ELF-1 (cell line): ENCODE measurements around the gene NR2C2AP.
"Not testable (repeated sequence)": the region's sequence is repeated elsewhere in the genome, so short reads cannot be mapped to it uniquely, and the experiment has no call there.

Experiments
- DNase-seq: peaks from one replicate; pipeline ENCODE4 v3.0.0-alpha.2; 2016; ENCODE audit warnings: low read depth, low spot score

Gene NR2C2AP, protein sequence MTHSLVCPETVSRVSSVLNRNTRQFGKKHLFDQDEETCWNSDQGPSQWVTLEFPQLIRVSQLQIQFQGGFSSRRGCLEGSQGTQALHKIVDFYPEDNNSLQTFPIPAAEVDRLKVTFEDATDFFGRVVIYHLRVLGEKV

DNA sequence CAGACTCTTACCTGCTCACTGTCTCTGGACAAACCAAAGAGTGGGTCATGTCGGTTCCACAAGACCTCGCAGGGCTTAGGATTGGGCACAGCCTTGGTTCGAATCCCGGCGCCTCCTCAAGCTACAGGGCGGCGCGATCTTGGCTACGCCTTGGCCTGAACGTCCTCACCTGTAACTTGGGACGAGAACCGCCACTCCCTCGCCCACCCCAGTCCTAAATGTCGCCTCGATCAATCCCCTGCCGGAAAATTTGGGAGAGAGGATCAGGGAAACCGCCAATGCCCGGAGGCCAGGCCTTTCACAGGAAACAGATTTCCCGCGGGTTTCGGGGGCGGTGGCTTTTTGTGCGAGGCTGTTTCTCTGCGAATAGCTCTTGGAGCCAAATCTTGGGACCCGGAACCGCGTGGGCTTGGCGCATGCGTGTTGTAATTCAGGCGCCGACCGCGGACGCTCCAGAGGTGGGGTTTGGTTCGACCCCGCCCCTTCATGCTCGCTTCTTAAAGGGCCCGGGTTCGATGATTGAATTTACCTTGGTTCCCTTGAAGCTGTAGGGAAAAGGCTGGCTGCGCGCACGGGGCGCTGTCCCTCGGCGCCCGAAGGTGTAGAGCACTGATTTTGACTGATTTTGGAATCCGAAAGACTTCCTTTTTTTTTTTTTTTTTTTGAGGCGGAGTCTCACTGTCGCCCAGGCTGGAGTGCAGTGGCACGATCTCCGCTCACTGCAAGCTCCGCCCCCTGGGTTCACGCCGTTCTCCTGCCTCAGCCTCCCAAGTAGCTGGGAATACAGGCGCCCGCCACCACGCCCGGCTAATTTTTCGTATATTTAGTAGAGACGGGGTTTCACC lies at the start of gene NR2C2AP:
TSS of gene NR2C2AP (minus strand) at position 403 of the 845 bp plus-strand sequence. CDS start at position 49, 354 bp downstream.
- peak; percentile 88 for DNase-seq

DNA sequence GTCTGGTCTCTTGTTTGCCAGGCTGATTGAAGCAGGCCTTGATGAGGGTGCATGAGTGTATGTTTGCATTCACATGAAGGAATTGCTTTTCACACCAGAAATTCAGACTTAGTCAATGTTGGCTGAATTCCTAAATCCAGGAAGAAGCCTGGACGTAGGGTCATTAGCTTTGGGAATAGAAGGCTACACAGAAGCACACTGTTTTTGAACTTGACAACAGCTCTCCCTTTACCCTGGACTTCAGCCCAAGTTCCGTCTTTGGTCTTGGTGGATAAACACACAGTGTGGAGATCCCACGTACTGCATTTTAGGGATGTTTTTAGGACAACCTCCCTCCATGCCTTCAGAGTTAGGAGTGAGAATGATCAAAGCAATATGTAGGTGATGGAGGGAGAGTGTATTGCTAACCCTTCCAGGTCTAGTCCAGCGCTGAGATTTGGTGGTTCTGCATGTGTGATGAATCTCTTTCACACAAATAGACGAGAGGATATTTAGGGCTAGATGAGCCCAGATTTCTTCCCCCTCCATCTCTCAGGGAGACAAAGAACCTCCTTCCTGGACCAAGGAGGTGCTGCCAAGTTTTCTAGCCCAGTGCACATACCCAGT lies 47.1 kb upstream of the NR2C2AP start:
- DNase-seq, result no peak

DNA sequence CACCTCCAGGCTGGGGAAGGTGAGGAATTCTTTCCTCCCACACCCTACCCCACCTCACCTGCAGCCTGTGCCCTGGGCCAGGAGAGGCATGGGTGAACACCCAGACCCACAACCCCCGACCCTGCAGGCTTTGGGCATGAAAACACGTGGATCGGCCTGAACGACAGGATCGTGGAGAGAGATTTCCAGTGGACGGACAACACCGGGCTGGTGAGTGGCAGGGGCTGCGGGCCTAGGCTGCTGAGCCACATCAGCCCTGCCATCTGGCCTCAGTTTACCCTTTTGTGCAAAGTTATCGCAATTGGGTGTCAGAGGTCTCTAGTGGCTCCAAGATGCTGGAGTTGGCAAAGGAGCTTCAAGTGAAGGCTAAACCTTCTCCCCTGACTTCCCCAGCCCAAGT lies 37.3 kb upstream of the NR2C2AP start:
- DNase-seq, result no peak

DNA sequence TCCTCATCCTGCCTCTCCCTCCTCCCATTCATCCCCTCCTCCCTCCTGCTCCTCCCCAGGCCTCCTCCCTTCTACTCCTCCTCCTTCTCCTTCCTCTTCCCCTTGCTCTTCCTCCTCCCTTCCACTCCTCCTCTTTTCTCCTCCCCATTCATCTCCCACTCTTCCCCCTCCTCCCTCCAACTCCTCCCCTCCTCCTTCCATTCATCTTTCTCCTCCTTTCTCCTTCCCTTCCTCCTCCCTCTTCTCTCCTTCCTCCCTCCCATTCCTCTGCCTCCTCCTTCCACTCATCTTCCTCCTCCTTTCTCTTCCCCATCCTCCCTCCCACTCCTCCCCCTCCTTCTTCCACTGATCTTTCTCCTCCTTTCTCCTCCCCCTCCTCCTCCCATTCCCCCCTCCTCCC lies 36.5 kb upstream of the NR2C2AP start:
- no peak for DNase-seq

DNA sequence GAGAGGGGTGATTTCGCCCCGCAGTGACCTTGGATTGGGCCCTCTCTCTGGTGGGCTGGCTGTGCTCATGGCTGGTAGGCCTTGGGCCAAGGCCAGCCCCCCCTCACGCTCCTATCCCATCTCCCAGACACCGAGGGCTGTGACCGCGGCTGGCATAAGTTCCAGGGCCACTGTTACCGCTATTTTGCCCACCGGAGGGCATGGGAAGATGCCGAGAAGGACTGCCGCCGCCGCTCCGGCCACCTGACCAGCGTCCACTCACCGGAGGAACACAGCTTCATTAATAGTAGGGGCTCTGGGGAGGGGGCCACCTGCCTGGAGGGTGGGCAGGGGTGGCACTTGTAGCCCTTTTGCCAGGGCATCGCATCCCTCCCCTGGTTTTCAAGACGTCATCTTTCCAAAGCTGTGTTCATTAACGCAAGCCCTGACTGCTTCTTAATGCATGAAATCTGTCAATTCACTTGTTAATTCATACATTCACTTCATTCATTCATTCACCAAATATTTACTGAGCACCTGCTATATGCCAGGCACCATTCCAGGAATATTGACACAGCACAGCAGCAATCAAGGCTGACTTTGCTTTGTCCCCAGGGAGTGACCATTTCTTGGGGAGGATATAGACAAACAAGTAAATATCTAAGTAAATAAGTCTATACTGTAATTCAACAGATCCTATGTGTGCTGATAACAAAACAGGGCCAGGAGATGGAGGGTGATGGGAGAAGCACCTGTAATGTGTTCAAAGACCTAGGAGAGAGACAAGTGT lies 35.1 kb upstream of the NR2C2AP start:
- no peak for DNase-seq

DNA sequence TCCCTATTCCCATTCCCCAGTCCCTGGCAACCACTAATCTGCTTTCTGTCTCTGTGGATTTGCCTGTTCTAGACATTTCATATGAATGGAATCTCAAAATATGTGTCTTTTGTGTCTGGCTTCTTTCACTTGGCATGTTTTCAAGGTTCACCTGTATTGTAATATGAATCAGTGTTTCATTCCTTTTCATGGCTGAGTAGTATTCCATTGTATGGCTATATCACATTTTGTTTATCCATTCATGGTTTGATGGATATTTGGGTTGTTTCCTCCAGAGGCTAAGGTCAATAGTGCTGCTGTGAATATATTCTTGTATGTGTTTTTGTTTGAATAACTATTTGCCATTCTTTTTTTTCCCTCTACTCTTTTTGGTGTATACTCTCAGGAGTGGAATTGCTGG lies 33.0 kb upstream of the NR2C2AP start:
- DNase-seq, result no peak

DNA sequence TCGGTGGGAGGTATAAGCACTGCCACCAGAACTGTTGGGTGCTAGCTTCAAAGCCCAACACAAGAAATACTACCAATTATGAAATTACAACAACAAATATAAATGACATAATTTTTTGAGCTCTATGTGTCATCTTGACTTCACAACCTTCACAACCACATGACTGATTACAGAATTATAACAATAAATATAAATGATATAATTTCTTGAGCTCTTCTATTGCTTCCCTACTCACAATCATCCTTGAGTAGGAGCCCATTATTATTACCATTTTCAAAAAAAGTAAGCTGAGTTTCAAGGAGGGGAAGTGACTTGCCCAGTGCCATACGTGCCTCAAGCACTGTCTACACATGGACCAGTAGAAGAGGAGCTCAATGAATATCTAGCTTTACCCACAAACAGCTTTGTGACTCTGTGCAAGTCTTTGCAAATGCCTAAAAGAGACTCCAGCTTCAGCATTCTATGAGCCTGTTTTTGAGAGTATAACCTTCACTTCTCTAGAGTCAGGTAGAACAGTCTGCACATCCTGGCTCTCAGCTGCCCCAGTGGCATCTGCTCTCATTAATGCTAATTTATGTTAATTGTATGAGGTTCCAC lies 31.1 kb upstream of the NR2C2AP start:
- no peak for DNase-seq

DNA sequence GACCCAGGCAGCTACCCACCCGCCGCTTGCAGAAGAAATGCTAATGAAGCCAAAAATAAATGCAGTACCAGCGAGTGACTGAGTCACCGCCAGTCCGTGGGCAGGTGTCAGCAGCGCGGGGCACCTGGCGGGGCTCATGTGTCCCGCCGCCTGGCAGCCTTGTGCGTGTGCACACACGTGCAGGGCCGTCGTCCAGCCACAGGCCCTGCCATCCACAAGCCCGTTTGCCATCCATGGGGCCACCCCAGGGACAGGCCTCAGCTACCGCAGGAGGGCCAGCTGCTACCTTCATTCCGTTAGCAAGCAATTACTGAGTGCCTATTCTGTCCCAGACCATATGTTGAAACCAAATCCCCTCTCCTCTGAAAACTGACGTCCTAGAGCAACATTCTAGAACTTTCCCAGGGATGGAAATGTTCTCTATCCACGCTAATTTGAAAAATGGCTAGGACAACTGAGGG lies 29.1 kb upstream of the NR2C2AP start:
- no peak for DNase-seq

DNA sequence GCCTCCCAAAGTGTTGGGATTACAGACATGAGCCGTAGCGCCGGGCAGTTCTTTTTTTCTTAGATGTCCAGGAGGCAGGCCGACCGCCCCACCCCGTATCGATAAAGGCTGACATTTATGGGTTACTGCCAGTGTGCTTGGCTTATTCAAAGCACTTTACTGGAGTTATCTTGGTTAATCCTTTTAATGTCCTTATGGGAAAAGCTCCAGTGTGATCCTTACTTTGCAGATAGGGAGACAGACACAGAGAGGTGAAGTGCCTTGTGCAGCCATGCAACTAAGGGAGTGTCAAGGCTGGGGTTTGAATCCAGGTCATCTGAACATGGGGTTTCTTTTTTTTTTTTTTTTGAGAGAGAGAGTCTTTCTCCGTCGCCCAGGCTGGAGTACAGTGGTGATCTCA lies 27.8 kb upstream of the NR2C2AP start:
- no peak for DNase-seq

DNA sequence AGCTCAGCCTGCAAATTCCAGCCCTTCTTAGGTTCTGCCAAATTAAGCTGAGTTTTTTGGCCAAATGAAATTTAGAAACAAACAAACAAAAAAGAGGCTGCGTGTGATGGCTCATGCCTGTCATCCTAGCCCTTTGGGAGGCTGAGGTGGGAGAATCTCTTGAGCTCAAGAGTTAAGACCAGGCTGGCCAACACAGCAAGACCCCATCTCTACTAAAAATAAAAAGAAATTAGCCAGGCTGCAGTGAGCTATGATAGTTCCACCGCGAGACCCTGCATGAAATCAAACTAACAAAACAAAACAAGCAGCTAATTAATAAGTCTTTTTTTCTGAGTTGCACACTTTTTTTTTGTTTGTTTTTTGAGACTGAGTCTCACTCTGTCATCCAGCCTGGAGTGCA lies 26.5 kb upstream of the NR2C2AP start:
- no peak for DNase-seq

DNA sequence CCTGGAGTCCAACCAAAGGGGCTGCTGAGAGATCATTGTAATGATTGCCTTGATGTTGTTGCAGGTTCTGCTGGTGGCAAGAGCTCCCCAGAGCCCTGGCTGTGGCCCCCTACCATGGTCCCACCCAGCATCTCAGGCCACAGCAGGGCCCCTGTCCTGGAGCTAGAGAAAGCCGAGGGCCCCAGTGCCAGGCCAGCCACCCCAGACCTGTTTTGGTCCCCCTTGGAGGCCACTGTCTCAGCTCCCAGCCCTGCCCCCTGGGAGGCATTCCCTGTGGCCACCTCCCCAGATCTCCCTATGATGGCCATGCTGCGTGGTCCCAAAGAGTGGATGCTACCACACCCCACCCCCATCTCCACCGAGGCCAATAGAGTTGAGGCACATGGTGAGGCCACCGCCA lies 24.0 kb upstream of the NR2C2AP start:
- no peak for DNase-seq

DNA sequence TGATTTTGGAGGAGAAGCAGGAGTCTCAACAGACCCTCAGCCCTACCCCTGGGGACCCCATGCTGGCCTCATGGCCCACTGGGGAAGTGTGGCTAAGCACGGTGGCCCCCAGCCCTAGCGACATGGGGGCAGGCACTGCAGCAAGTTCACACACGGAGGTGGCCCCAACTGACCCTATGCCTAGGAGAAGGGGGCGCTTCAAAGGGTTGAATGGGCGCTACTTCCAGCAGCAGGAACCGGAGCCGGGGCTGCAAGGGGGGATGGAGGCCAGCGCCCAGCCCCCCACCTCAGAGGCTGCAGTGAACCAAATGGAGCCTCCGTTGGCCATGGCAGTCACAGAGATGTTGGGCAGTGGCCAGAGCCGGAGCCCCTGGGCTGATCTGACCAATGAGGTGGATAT lies 23.4 kb upstream of the NR2C2AP start:
- DNase-seq, result no peak

DNA sequence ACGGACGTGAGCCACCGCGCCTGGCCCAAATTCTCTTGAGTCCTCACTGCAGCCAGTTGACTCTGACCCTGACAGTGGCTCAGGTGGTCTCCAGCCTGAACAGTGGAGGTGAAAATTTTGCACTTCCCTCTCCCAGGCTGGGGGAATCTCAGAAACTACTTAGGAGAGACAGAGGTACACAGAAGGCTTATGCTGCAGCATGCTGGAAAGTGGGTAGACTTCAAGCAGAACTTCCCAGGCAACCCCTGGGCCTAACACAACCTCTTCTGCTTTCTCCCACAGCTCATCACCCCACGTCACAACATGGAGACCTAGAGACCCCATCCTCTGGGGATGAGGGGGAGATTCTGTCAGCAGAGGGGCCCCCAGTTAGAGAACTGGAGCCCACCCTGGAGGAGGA lies 23.0 kb upstream of the NR2C2AP start:
- DNase-seq, result no peak

DNA sequence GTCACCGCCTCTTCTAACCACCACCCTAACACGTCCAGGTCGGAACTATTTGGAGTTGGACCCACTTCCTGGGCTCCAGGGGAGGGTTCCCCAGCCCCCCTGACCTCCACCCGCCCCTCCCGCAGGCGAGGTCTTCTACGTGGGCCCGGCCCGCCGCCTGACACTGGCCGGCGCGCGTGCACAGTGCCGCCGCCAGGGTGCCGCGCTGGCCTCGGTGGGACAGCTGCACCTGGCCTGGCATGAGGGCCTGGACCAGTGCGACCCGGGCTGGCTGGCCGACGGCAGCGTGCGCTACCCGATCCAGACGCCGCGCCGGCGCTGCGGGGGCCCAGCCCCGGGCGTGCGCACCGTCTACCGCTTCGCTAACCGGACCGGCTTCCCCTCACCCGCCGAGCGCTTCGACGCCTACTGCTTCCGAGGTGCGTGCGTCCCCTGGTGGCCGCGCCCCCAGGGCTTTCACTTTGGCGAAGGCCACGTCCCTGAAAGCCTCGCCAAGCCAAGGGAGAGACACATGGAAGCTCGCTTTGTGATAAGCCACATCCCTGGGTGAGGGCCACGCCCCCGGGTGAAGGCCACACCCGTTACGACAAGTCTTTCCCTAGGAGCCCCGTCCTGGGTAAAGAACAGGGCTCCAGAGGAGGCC lies 21.8 kb upstream of the NR2C2AP start:
- DNase-seq, result peak; percentile 90

DNA sequence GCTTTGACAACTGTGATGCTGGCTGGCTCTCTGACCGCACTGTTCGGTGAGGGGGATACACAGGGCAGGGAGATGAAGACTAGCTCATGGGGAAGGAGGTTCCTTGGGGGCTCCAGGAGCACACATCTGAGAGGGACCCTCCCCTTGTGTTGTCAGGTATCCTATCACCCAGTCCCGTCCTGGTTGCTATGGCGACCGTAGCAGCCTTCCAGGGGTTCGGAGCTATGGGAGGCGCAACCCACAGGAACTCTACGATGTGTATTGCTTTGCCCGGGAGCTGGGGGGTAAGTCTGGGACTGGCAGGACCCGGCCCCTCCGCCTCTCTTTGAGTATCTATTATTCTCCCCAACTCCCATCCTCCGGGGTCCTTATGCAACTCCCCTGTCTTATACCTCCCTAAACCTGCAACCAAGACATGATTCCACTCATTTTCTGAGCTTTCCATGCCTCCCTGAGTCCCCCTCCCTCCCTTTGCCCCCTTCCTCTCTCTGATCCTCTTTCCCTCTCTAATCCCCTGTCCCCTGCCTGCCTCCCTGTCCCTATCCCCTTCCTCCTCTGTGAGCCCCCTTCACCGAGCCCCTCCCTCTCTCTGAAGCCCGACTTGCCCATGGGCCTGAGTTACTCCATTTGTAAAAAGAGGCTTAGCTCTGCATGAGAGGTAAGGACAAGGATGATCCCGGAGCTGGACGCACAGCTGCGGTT lies 21.1 kb upstream of the NR2C2AP start:
- DNase-seq, result no peak

DNA sequence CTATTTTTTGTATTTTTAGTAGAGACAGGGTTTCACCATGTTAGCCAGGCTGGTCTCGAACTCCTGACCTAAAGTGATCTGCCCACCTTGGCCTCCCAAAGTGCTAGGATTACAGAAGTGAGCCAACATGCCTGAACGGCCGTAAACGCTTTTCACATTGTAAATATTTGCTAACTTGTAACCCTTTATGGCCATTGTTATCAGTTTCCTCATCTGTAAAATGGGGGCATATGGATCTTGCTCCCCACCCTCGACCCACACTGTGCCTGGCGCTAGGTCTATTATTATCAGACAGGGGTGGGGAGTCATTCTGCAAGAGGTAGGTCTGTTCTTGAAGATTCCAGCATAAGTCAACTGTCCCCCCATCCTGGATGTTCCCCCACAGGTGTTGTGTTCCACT lies 20.4 kb upstream of the NR2C2AP start:
- no peak for DNase-seq

DNA sequence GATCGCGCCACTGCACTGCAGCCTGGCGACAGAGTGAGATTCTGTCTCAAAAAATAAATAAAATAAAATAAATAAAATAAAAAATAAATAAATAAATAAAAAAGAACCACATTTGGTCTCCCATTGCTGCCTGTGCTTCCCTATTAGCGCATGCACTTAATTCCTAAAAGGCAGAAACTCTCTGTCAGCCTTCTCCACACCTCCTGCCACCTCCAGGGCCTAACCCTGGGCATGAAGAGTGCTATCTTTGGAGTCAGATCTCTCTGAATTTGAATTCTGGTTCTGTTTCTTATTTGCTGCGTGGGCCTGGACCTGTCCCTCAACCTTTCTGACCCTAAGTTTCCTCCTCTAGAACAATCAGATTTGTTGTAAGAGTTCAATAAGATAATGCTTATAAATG lies 19.8 kb upstream of the NR2C2AP start:
- DNase-seq, result no peak

DNA sequence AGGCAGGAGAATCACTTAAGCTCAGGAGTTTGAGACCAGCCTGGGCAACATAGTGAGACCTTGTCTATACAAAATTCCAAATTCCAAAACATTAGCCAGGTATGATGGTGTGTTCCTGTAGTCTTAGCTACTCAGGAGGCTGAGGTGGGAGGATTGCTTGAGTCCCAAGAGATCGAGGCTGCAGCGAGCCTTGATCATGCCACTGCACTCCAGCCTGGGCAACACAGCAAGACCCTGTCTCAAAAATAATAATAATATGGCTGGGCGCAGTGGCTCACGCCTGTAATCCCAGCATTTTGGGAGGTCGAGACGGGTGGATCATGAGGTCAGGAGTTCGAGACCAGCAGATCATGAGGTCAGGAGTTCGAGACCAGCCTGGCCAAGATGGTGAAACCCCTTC lies 17.8 kb upstream of the NR2C2AP start:
- not testable (repeated sequence) for DNase-seq

DNA sequence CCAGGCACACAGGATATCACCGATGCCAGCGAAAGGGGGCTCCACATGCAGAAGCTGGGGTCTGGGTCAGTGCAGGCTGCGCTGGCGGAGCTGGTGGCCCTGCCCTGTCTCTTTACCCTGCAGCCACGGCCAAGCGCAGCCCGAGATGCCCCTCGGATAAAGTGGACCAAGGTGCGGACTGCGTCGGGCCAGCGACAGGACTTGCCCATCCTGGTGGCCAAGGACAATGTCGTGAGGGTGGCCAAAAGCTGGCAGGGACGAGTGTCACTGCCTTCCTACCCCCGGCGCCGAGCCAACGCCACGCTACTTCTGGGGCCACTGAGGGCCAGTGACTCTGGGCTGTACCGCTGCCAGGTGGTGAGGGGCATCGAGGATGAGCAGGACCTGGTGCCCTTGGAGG lies 15.7 kb upstream of the NR2C2AP start:
- no peak for DNase-seq

DNA sequence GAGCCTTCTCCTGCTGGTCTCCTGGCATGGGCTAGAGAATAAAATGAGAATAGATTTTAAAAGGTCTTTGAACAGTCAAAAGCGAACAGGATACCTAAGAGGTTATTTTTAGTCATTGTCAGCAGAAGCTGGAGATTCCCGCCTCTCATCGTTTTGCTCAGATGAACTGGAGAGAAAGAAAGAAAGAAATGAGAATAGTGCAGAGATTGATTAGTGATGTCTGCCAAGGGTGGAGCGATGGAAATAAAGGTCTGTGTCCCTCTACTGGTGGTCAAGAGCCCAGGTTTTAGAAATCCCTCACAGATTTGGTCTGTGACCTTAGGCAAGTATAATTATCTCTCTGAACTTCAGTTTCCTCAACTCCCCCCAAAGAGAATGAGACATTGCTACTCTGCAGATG lies 13.9 kb upstream of the NR2C2AP start:
- no peak for DNase-seq

DNA sequence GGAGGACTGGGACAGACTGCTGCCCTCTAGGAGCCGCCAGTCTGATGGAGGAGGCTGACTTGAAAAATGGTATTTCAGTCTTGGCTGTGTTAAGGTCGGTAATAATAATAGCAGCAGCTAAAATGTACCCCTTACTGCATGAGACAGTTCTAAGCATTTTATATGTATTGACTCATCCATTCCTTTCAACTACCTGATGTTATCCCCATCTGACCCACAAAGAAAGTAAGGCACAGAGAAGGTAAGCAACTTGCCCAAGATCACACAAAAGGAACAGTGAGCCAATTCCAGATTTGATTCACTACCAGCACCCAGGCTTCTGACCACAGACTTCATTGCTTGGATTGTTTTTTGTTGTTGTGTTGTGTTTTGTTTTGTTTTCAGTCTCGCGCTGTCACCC lies 12.6 kb upstream of the NR2C2AP start:
- no peak for DNase-seq
